ENCODE measurements around the gene MPO.

Gene MPO

DNA sequence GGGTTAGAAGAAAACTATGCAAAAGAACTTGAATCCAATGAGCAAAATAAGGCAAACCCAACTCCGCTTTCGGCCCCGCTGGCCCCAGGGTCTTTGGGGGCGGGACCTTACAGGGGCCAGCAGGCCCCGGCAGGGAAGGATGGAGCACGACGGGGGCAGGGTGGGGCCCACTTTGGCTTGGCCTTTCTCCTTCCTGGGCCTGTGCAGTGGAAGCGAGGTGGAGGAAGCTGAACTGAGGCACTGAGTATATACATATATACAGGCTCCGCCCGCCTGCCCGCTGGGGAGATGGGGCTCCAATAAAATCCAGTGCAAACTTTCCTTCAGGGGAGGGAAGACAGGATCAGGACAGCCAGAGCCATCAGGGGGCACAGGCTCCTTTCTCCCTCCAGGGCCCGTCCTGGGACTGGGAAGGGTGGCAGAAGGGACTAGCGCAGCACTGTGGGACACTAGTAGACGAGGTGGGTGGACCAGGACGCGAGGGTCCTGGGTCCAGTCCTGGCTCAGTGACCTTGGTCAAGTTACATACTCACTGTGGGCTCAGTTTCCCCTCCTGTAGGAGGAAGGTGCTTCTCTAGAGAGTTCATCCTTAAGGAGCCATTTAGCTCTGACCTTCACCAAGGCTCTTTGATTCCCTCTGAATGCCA lies 20.9 kb upstream of the MPO start:
- H3K4me3 ChIP-seq (ENCODE audit: low read depth, low read length) = no peak overlapping the region
- H3K36me3 ChIP-seq (ENCODE audit: control insufficient read depth, insufficient read depth, low read length) = peaks cover 3% of the 10 kb centered on the region
- peaks cover 5% of the 10 kb centered on the region for H3K4me1 ChIP-seq (ENCODE audit: control insufficient read depth, insufficient read depth, low read length)
- H3K27me3 ChIP-seq (ENCODE audit: control insufficient read depth, insufficient read depth, low read length) = no peaks in the 10 kb centered on the region
- no peak overlapping the region for H3K9ac ChIP-seq (ENCODE audit: low read depth, low read length)
- no peaks in the 10 kb centered on the region for H3K9me3 ChIP-seq (ENCODE audit: control insufficient read depth, insufficient read depth, low read length)

DNA sequence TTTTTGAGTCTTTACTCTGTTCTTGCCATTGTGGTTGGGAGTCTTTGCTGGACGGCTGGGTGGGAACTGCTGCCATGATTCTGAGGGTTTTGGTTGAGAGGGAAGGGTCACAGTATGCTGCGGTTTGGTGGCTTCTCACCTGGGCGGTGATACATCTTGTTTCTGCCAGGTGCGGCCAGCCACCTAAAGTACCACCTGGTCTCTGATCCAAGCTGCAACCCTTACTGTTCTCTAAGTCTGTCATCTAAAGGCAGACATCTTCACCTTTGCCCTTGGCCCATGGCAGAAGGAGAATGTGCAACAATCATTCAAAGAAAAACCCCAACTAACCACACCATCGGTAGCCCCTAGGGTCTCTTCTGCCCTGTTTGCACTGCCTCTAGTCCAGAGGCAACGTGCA lies 19.6 kb upstream of the MPO start:
- Histone ChIP-seq H3K4me3 (ENCODE audit: low read depth, low read length) (no peak overlapping the region), H3K9ac (ENCODE audit: low read depth, low read length) (no peak overlapping the region), H3K4me1 (ENCODE audit: control insufficient read depth, insufficient read depth, low read length) (peaks cover 5% of the 10 kb centered on the region), H3K9me3 (ENCODE audit: control insufficient read depth, insufficient read depth, low read length) (no peaks in the 10 kb centered on the region), H3K36me3 (ENCODE audit: control insufficient read depth, insufficient read depth, low read length) (peaks cover 3% of the 10 kb centered on the region), H3K27me3 (ENCODE audit: control insufficient read depth, insufficient read depth, low read length) (no peaks in the 10 kb centered on the region)

DNA sequence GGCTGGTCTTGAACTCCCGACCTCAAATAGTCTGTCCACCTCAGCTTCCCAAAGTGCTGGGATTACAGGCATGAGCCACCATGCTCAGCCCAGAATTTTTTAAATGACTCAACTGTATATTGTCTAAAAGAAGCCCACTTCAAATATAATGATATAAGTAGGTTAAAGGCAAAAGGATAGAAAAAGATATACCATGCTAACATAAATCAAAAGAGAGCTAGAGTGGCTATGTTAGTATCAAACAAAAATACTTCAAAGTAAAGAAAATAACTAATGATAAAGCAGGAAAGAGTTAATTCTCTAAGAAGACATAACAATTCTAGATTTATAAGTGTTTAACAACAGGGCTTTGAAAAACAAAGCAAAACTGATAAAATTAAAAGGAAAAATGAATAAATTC lies 13.3 kb upstream of the MPO start:
- no peaks in the 10 kb centered on the region for H3K36me3 ChIP-seq (ENCODE audit: control insufficient read depth, insufficient read depth, low read length)
- H3K4me1 ChIP-seq (ENCODE audit: control insufficient read depth, insufficient read depth, low read length) = no peaks in the 10 kb centered on the region
- H3K4me3 ChIP-seq (ENCODE audit: low read depth, low read length) = no peak overlapping the region
- no peaks in the 10 kb centered on the region for H3K9me3 ChIP-seq (ENCODE audit: control insufficient read depth, insufficient read depth, low read length)
- no peaks in the 10 kb centered on the region for H3K27me3 ChIP-seq (ENCODE audit: control insufficient read depth, insufficient read depth, low read length)
- no peak overlapping the region for H3K9ac ChIP-seq (ENCODE audit: low read depth, low read length)

- H3K4me3 ChIP-seq (ENCODE audit: low read depth, low read length) = no peak overlapping the region
- H3K27me3 ChIP-seq (ENCODE audit: control insufficient read depth, insufficient read depth, low read length) = no peaks in the 10 kb centered on the region
- no peak overlapping the region for H3K9ac ChIP-seq (ENCODE audit: low read depth, low read length)
- H3K4me1 ChIP-seq (ENCODE audit: control insufficient read depth, insufficient read depth, low read length) = no peaks in the 10 kb centered on the region
- no peaks in the 10 kb centered on the region for H3K9me3 ChIP-seq (ENCODE audit: control insufficient read depth, insufficient read depth, low read length)
- no peaks in the 10 kb centered on the region for H3K36me3 ChIP-seq (ENCODE audit: control insufficient read depth, insufficient read depth, low read length)
These were observed 10.5 kb upstream of the MPO start for GRCh38 chr17:58291246-58291645.

- Histone ChIP-seq H3K9ac (ENCODE audit: low read depth, low read length) (no peak overlapping the region), H3K9me3 (ENCODE audit: control insufficient read depth, insufficient read depth, low read length) (no peaks in the 10 kb centered on the region), H3K27me3 (ENCODE audit: control insufficient read depth, insufficient read depth, low read length) (no peaks in the 10 kb centered on the region)
These were observed 9.1 kb upstream of the MPO start for GRCh38 chr17:58289869-58290268.

DNA sequence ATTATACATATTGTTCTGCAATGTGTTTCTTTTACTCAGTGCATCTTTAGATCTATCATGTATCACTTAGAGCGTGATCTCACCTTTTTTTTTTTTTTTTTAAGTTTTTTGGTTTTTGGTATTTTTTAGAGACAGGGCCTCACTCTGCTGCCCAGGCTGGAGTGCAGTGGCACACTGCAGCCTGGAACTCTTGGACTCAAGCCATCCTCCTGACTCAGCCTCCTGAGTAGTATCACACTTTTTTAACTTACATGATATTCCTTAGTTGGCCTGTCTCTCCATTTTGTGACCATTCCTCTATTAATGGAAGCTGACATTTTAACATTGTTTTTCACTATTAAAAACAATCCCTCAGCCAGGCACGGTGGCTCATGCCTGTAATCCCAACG lies 4.7 kb upstream of the MPO start:
- H3K4me3 ChIP-seq (ENCODE audit: low read depth, low read length) = no peak overlapping the region
- peaks cover 7% of the 10 kb centered on the region for H3K4me1 ChIP-seq (ENCODE audit: control insufficient read depth, insufficient read depth, low read length)
- H3K27me3 ChIP-seq (ENCODE audit: control insufficient read depth, insufficient read depth, low read length) = peaks cover 6% of the 10 kb centered on the region
- no peak overlapping the region for H3K9ac ChIP-seq (ENCODE audit: low read depth, low read length)
- no peaks in the 10 kb centered on the region for H3K36me3 ChIP-seq (ENCODE audit: control insufficient read depth, insufficient read depth, low read length)
- no peaks in the 10 kb centered on the region for H3K9me3 ChIP-seq (ENCODE audit: control insufficient read depth, insufficient read depth, low read length)

More at GRCh38 chr17:58289869-58290268, 9.1 kb upstream of the MPO start:
- Histone ChIP-seq H3K4me3 (ENCODE audit: low read depth, low read length) (no peak overlapping the region), H3K4me1 (ENCODE audit: control insufficient read depth, insufficient read depth, low read length) (peaks cover 3% of the 10 kb centered on the region), H3K36me3 (ENCODE audit: control insufficient read depth, insufficient read depth, low read length) (no peaks in the 10 kb centered on the region)

DNA sequence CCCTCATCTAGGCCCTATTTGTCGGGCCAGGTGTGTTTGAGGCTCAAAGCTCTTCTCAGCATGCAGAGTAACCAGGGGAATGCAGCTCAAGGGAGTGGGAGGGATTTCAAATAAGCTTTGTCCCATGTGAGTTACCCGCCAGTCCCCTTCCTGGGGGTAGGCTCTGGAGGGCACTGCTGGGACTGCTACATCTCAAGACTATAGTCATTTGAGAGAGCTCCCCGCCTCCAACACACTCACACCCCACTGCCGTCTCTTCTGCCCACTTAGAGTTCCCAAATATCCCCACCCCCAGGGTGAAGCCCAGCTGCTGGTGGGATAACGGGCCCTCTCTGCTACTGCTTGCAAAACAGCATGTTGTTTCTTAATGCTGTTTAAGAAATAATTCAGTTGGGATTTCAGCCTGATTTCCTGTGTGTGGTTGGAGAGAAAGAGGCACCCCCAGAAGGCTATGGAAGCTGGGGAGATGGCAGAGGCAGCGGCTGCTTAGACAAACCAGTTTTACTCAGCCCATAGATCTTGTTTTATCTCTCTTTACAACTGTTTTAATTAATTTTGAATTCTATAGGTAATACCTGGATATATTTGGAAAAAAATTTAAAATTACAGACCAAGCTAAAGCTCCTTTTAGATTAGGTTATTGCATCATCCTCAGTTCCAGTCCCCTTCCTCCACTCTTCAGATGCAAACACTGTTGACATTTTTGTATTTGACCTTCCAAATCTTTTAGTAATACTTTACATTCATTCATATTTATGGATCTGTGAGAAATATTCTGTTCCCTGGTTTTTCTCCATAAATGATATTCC lies 4.1 kb upstream of the MPO start:
- H3K27me3 ChIP-seq (ENCODE audit: control insufficient read depth, insufficient read depth, low read length) = peaks cover 12% of the 10 kb centered on the region
- H3K4me3 ChIP-seq (ENCODE audit: low read depth, low read length) = no peak overlapping the region
- H3K9me3 ChIP-seq (ENCODE audit: control insufficient read depth, insufficient read depth, low read length) = no peaks in the 10 kb centered on the region
- no peak overlapping the region for H3K9ac ChIP-seq (ENCODE audit: low read depth, low read length)
- H3K4me1 ChIP-seq (ENCODE audit: control insufficient read depth, insufficient read depth, low read length) = peaks cover 7% of the 10 kb centered on the region
- no peaks in the 10 kb centered on the region for H3K36me3 ChIP-seq (ENCODE audit: control insufficient read depth, insufficient read depth, low read length)

GRCh38 chr17:58283674-58284612 lies 3.2 kb upstream of the MPO start:
- Histone ChIP-seq H3K9ac (ENCODE audit: low read depth, low read length) (no peak overlapping the region), H3K4me1 (ENCODE audit: control insufficient read depth, insufficient read depth, low read length) (peaks cover 7% of the 10 kb centered on the region), H3K9me3 (ENCODE audit: control insufficient read depth, insufficient read depth, low read length) (no peaks in the 10 kb centered on the region), H3K27me3 (ENCODE audit: control insufficient read depth, insufficient read depth, low read length) (peaks cover 20% of the 10 kb centered on the region), H3K36me3 (ENCODE audit: control insufficient read depth, insufficient read depth, low read length) (no peaks in the 10 kb centered on the region), H3K4me3 (ENCODE audit: low read depth, low read length) (no peak overlapping the region)

DNA sequence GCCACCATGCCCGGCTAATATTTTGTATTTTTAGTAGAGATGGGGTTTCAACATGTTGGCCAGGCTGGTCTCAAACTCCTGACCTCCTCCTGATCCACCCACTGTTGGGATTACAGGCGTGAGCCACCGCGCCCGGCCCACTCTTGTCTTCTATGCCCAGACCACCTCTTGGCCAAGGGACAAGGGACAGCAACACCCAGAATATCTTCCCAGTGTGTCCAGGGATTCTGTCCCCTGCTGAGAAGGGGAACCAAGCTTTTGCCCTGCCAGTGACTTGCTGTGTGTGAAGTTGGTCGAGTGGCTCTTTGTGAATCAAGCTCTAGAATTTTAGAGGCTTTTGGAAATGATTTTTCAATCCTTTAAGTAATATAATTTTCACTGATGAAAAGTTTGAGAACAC lies 1.7 kb upstream of the MPO start:
- Histone ChIP-seq H3K27me3 (ENCODE audit: control insufficient read depth, insufficient read depth, low read length) (peaks cover 35% of the 10 kb centered on the region), H3K9ac (ENCODE audit: low read depth, low read length) (no peak overlapping the region), H3K4me3 (ENCODE audit: low read depth, low read length) (no peak overlapping the region), H3K9me3 (ENCODE audit: control insufficient read depth, insufficient read depth, low read length) (no peaks in the 10 kb centered on the region), H3K36me3 (ENCODE audit: control insufficient read depth, insufficient read depth, low read length) (no peaks in the 10 kb centered on the region), H3K4me1 (ENCODE audit: control insufficient read depth, insufficient read depth, low read length) (peaks cover 7% of the 10 kb centered on the region)

DNA sequence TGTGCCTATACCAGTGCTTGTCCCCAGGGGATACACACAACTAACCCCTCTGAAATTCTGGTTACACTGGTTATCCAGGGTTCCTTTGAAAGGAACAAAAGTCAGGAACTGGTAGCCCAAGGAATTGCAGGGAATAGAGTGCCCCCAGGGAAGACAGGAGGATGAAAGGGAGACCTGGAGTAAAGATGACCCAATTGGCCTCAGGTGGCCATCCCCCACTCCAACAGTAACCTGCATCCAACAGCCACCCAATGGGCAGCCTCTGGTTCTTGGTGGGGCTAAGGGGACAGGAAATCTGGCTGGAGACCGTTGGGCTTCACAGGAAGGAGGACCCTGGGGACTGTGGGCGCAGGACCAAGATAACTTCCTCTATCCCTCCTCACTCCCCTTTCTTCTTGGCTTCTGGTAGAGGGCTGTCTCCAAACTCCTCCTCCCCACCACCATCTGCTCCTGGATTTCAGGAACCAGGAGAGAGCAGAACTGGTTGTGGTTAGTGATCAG lies 826 bp upstream of the MPO start:
- Histone ChIP-seq H3K27me3 (ENCODE audit: control insufficient read depth, insufficient read depth, low read length) (peaks cover 38% of the 10 kb centered on the region), H3K9ac (ENCODE audit: low read depth, low read length) (no peak overlapping the region)

DNA sequence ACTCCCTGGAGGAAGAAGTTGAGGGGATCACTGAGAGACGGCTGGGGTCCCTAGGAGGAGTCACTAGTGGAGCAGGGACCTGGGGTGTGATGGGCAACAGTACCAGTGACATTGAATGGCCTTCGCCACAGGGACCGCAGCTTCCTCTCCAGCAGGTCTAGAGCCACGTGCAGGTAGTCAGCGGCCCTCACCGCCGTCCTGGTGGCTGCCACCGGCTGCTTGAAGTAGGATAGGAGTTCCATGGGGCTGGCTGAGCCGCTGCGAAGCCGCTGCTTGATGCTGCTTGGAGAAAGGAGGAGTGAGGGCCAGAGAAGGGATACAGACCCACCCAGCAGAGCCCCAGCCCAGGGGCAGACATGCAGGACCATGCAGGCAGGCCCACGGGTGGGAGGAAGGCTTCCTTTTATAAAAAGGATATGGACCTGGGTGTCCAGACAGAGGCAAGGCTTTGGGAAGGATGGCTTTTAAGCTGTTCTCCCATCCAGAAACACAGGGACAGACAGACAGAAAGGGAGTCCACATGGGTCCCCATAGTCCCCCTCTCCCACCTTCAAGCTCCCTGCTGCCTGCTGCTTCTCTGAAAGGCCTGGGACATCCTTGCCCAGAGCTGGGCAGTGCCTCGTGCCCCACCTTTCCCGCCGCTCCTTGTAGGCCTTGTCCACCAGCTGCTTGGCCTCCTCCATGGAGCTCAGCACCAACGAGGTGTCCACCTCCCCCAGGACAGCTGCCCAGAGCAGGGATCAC lies 827 bp downstream of the MPO start:
- Histone ChIP-seq H3K4me3 (ENCODE audit: low read depth, low read length) (no peak overlapping the region), H3K36me3 (ENCODE audit: control insufficient read depth, insufficient read depth, low read length) (no peaks in the 10 kb centered on the region), H3K9ac (ENCODE audit: low read depth, low read length) (no peak overlapping the region), H3K27me3 (ENCODE audit: control insufficient read depth, insufficient read depth, low read length) (peaks cover 38% of the 10 kb centered on the region), H3K9me3 (ENCODE audit: control insufficient read depth, insufficient read depth, low read length) (no peaks in the 10 kb centered on the region), H3K4me1 (ENCODE audit: control insufficient read depth, insufficient read depth, low read length) (peaks cover 5% of the 10 kb centered on the region)

More for the DNA sequence above, 826 bp upstream of the MPO start:
- H3K4me3 ChIP-seq (ENCODE audit: low read depth, low read length) = no peak overlapping the region
- H3K4me1 ChIP-seq (ENCODE audit: control insufficient read depth, insufficient read depth, low read length) = peaks cover 7% of the 10 kb centered on the region
- H3K9me3 ChIP-seq (ENCODE audit: control insufficient read depth, insufficient read depth, low read length) = no peaks in the 10 kb centered on the region
- no peaks in the 10 kb centered on the region for H3K36me3 ChIP-seq (ENCODE audit: control insufficient read depth, insufficient read depth, low read length)
